Nephron progenitor cell (in vitro differentiated cells): ENCODE measurements around the gene PAPSS2.

Experiments used
- DNase-seq: peaks from one replicate; pipeline ENCODE4 v3.0.0; 2021
- H3K27ac Mint-ChIP-seq: 2 replicates; pipeline ENCODE4 v1.8.0; 2021; ENCODE audit warnings: mild to moderate bottlenecking, moderate library complexity, mixed read lengths
- H3K27me3 Mint-ChIP-seq: 2 replicates; pipeline ENCODE4 v1.8.0; 2021; ENCODE audit warnings: mild to moderate bottlenecking, low read depth, mixed read lengths; ENCODE audit not compliant: poor library complexity
- H3K36me3 Mint-ChIP-seq: 2 replicates; pipeline ENCODE4 v1.8.0; 2021; ENCODE audit warnings: low read depth, mixed read lengths
- H3K4me1 Mint-ChIP-seq: 2 replicates; pipeline ENCODE4 v1.8.0; 2021; ENCODE audit warnings: mixed read lengths
- H3K4me3 Mint-ChIP-seq: 2 replicates; pipeline ENCODE4 v1.8.0; 2021; ENCODE audit warnings: mild to moderate bottlenecking, moderate library complexity, mixed read lengths
- H3K9me3 Mint-ChIP-seq: 2 replicates; pipeline ENCODE4 v1.8.0; 2021; ENCODE audit warnings: mild to moderate bottlenecking, moderate library complexity, mixed read lengths
- CTCF ChIP-seq: fragments of 200-600 bp; sonication (generic); IDR thresholded peaks from 2 replicates; pipeline ENCODE4 v1.5.0; 2021; ENCODE audit warnings: antibody characterized with exemption

The PAPSS2 gene

GRCh38 chr10:87691506-87692070 is 31.9 kb downstream of the PAPSS2 start:
- peaks cover 7% of the 10 kb centered on the region for H3K27me3 Mint-ChIP-seq
- no peaks in the 10 kb centered on the region for H3K9me3 Mint-ChIP-seq

GRCh38 chr10:87692956-87693484 is 33.3 kb downstream of the PAPSS2 start:
- Mint-ChIP-seq H3K36me3 (no peaks in the 10 kb centered on the region), H3K27ac (no peak overlapping the region), H3K4me1 (no peaks in the 10 kb centered on the region), H3K4me3 (no peak overlapping the region), H3K9me3 (no peaks in the 10 kb centered on the region), H3K27me3 (peaks cover 13% of the 10 kb centered on the region)
- no peak for DNase-seq
- TF ChIP-seq CTCF, result no peak

More at GRCh38 chr10:87691506-87692070, 31.9 kb downstream of the PAPSS2 start:
- no peak for TF ChIP-seq CTCF
- Mint-ChIP-seq H3K27ac (no peak overlapping the region), H3K4me3 (no peak overlapping the region), H3K36me3 (no peaks in the 10 kb centered on the region), H3K4me1 (no peaks in the 10 kb centered on the region)
- DNase-seq, result no peak

- no peak for TF ChIP-seq CTCF
- Mint-ChIP-seq H3K4me3 (no peak overlapping the region), H3K4me1 (no peaks in the 10 kb centered on the region), H3K36me3 (no peaks in the 10 kb centered on the region), H3K9me3 (no peaks in the 10 kb centered on the region), H3K27ac (no peak overlapping the region), H3K27me3 (peaks cover 14% of the 10 kb centered on the region)
- DNase-seq, result no peak
These were observed 34.5 kb downstream of the PAPSS2 start for GRCh38 chr10:87694011-87694794.

- Mint-ChIP-seq H3K27me3 (peaks cover 17% of the 10 kb centered on the region), H3K4me3 (no peak overlapping the region), H3K4me1 (no peaks in the 10 kb centered on the region), H3K36me3 (no peaks in the 10 kb centered on the region), H3K27ac (no peak overlapping the region), H3K9me3 (no peaks in the 10 kb centered on the region)
- no peak for TF ChIP-seq CTCF
- no peak for DNase-seq
These were observed 35.4 kb downstream of the PAPSS2 start for GRCh38 chr10:87695074-87695473.

- Mint-ChIP-seq H3K27me3 (peaks cover 19% of the 10 kb centered on the region), H3K4me1 (no peaks in the 10 kb centered on the region), H3K4me3 (no peak overlapping the region), H3K9me3 (no peaks in the 10 kb centered on the region), H3K27ac (no peak overlapping the region), H3K36me3 (no peaks in the 10 kb centered on the region)
- DNase-seq, result no peak
- TF ChIP-seq CTCF, result no peak
These were observed 37.5 kb downstream of the PAPSS2 start for GRCh38 chr10:87696922-87697745.
